Epithelial cell of prostate (primary cell): ENCODE measurements around the gene KRTAP5-10.
A peak's percentile ranks its signal among the peaks of the same experiment; 100 is the strongest.
"Not testable (repeated sequence)": the region's sequence is repeated elsewhere in the genome, so short reads cannot be mapped to it uniquely, and the experiment has no call there.

ENCODE experiments used
- DNase-seq: peaks from one replicate; pipeline ENCODE4 v3.0.0-alpha.2; 2011; ENCODE audit warnings: low read depth, low spot score
- H3K27ac ChIP-seq: fragments of 450-650 bp; 2 replicates; pipeline ENCODE4 v1.5.1; 2017; ENCODE audit warnings: mild to moderate bottlenecking

KRTAP5-10 gene

DNA sequence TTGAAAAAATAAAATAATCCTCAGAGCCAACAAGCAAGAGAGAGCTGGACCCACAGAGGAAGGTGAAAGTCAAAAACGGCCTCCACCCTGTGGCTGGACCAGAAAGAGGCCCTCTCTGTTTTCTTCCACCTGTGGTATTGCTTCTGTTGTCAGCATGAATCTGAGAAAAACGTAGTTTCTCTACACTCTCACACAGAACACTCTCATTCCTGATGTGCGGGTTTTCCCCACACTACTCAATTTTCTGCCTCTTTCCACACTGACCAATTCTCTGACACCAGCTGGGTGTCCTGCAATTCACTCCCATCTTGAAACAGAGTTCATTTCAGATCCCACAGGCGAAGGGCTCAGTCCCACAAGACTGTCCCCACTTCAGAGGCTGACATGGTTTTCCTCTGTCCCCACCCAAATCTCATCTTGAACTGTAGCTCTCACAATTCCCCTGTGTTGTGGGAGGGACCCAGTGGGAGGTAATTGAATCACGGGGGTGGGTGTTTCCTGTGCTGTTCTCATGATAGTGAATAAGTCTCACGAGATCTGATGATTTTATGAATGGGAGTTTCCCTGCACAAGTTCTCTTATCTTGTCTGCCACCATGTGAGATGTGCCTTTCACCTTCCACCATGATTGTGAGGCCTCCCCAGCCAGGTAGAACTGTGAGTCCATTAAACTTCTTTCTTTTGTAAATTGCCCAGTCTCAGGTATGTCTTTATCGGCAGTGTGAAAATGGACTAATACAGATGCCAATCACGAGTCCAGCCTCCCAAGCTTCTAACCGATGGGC is 24.6 kb upstream of the KRTAP5-10 start:
- DNase-seq, H3K27ac ChIP-seq: not testable (repeated sequence)

- H3K27ac ChIP-seq, result no peak overlapping the region
- DNase-seq, result no peak
Observed at GRCh38 chr11:71542382-71542781, 23.0 kb upstream of the KRTAP5-10 start.

DNA sequence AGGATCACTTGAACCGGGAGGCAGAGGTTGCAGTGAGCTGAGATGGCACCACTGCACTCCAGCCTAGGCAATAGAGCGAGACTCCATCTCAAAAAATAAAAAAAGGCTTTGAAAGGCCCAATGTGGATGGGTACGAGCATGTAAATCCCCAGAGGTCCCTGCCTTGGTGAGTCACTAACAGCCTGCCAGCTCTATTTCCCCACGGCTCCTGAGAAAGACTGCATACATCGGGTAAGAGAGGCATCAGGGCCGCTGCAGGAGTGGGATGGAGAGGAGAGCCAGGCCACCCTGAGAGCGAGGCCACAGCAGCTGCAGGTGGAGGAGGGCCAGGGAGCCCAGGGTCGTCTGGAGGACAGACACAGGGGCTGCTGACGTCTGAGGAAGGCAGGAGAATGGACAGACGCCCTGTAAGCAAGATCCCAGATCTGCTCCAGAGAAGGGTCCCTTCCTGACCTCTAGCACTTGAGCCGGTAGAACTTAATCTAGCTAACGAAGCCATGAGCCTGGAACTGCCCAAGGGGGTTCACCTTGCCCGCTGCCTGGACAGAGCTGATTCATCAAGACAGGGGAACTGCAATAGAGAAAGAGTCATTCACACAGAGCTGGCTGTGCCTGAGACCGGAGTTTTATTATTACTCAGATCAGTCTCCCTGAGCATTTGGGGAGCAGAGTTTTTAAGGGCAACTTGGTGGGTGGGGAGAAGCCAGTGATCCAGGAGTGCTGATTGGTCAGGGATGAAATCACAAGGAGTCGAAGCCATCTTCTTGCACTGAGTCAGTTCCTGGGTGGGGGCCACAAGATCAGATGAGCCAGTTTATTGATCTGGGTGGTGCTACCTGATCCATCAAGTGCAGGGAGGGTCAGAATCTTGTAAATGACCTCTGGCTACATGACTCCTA is 22.2 kb upstream of the KRTAP5-10 start:
- DNase-seq, result no peak
- H3K27ac ChIP-seq, result no peak overlapping the region

DNA sequence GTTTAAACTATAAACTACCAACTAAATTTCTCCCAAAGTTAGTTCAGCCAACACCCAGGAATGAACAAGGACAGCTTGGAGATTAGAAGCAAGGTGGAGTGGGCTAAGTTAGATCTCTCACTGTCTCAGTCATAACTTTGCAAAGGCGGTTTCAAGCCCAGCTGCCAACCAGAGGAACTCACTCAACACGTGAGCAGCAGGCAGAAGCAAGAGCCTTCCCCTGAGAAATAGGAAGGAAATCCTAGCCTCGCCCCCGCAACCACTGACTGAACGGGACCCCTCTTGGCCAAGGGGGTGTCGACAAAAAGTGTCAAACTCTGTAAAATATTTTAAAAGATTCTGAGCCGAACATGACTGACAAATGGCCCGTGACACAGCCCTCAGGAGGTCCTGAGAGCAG is 21.5 kb upstream of the KRTAP5-10 start:
- no peak for DNase-seq

DNA sequence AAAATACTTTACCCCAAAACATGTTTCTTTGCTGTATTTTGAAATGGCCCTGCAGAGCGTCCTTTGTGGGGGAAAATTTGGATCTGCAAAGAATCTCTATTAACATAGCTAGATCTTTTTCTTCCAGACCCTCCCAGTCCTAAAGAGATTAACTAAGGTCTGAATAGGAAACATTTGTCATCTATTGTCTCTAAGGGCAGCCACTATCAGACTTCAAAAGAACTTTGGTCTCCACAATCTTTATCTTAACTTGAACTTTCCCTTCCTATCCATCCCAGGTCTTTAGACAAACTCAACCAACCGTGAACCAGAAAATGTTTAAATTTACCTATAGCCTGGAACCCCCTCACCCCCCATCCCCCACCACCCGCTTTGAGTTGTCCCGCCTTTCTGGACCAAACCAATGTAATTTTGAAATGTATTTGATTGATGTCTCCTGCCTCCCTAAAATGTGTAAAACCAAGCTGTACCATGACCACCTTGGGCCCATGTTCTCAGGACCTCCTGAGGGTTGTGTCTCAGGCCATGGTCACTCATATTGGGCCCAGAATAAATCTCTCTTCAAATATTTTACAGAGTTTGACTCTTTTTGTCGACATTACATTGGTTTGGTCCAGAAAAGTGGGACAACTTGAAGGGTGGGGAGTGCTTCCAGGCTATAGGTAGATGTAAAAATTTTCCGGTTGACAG is 20.7 kb upstream of the KRTAP5-10 start:
- no peak for DNase-seq
- no peak overlapping the region for H3K27ac ChIP-seq

More for the DNA sequence above, 21.5 kb upstream of the KRTAP5-10 start:
- no peak overlapping the region for H3K27ac ChIP-seq

- DNase-seq, result no peak
- no peak overlapping the region for H3K27ac ChIP-seq
Observed at GRCh38 chr11:71545405-71545966, 19.9 kb upstream of the KRTAP5-10 start.

DNA sequence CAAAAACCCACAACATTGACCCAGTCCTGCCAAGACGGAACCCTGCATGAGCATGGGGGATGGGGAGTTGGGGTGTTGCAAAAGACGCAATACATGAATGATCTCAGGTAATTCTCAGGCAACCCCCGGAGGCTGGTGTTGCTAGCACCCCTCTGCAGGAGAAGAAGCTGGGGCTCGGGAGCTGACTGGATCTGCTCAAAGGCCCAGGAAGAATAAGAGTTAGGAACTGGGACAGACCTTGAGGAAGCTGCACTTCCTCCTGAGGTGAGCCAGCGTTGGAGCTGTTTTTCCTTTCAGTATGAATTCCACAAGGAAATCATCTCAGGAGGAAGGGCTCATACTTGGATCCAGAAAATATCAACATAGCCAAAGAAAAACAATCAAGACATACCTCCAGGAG is 17.2 kb upstream of the KRTAP5-10 start, which contains the start of gene KRTAP5-9:
Gene KRTAP5-9 (plus strand): TSS at position 301 of the 400 bp plus-strand sequence. CDS start 238 bp downstream, outside the sequence.
- H3K27ac ChIP-seq, result no peak within 1 kb of the TSS
- no peak for DNase-seq

DNA sequence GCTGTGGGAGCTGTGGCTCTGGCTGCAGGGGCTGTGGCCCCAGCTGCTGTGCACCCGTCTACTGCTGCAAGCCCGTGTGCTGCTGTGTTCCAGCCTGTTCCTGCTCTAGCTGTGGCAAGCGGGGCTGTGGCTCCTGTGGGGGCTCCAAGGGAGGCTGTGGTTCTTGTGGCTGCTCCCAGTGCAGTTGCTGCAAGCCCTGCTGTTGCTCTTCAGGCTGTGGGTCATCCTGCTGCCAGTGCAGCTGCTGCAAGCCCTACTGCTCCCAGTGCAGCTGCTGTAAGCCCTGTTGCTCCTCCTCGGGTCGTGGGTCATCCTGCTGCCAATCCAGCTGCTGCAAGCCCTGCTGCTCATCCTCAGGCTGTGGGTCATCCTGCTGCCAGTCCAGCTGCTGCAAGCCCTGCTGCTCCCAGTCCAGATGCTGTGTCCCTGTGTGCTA is 16.6 kb upstream of the KRTAP5-10 start:
- DNase-seq, result no peak
- H3K27ac ChIP-seq, result no peak overlapping the region

GRCh38 chr11:71551711-71552110 is 13.7 kb upstream of the KRTAP5-10 start:
- no peak for DNase-seq
- no peak overlapping the region for H3K27ac ChIP-seq

DNA sequence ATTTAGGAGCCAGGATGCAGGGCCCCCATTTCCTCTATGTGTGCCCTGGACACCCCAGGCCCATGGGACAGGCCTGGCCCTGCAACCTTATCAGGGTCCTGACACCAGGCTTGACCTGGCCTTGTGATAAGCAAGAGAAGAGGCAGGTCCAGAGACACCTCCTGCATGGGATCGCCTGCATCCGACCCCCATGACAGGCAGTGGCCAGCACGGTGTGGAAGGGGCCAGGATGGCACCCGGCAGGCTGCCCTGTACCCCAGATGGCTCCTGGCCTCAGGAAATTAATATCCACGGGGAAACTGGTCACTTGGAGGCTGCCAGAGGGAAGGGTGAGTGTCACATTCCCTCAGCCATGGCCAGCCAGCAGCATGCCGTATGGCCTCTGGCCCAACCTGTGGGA is 10.4 kb upstream of the KRTAP5-10 start:
- no peak overlapping the region for H3K27ac ChIP-seq
- no peak for DNase-seq

GRCh38 chr11:71555508-71555907 is 9.9 kb upstream of the KRTAP5-10 start:
- no peak for DNase-seq
- no peak overlapping the region for H3K27ac ChIP-seq

DNA sequence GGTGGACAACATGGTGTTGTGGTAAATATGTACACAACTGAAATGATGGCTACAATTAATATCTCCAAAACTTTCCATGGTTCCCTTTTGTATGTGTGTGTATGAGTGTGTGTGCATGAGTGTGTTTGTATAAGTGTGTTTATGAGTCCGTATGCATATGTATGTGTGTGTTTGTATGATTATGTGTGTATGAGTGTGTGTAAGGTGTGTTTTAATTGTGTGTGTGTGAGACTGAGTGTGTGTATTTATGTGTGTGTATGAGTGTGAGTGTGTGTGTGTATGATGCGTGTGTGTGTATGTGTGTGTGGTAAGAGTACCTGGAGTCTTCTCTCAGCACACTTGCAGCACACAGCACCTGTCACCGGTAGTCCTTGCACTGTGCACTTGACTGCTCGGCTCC is 9.3 kb upstream of the KRTAP5-10 start:
- H3K27ac ChIP-seq, result no peak overlapping the region
- DNase-seq, result no peak

- no peak overlapping the region for H3K27ac ChIP-seq
- no peak for DNase-seq
Observed at GRCh38 chr11:71557257-71557656, 8.1 kb upstream of the KRTAP5-10 start.

GRCh38 chr11:71558996-71559395 is 6.4 kb upstream of the KRTAP5-10 start:
- H3K27ac ChIP-seq, result no peak overlapping the region
- no peak for DNase-seq

GRCh38 chr11:71562120-71562519 is 3.2 kb upstream of the KRTAP5-10 start:
- no peak for DNase-seq
- H3K27ac ChIP-seq, result no peak overlapping the region

DNA sequence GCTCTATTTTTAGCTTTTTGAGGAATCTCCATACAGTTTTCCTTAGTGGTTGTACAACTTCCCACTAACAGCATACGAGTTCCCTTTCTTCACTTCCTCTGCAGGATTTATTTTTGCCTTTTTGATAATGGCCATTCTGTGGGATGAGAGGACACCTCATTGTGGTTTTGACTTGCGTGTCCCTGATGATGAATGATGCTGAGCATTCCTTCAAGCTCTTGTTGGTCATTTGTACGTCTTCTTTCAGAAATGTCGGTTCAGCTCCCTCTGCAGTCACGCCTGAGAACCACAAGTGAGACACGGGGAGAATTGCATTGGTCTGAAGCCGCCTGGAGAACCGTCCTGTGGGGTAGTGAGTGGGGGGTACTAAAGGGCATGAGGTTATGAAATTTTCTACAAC is 2.0 kb upstream of the KRTAP5-10 start:
- DNase-seq, result peak; percentile 10
- H3K27ac ChIP-seq, result no peak overlapping the region

GRCh38 chr11:71564430-71564829 is 933 bp upstream of the KRTAP5-10 start:
- no peak overlapping the region for H3K27ac ChIP-seq
- DNase-seq, result no peak

GRCh38 chr11:71566081-71566620 is 788 bp downstream of the KRTAP5-10 start:
- no peak for DNase-seq
- no peak overlapping the region for H3K27ac ChIP-seq

- not testable (repeated sequence) for DNase-seq
Observed at GRCh38 chr11:71566626-71567599, 1.6 kb downstream of the KRTAP5-10 start.

More at GRCh38 chr11:71566626-71567599, 1.6 kb downstream of the KRTAP5-10 start:
- not testable (repeated sequence) for H3K27ac ChIP-seq
